Caco-2 (cell line): ENCODE data around the gene FAM210B. TPM values are rescaled to one million over a fixed set of nuclear protein-coding genes. Genes with fewer than 3 reads are reported as not detected.
A peak's percentile ranks its signal among the peaks of the same experiment; 100 is the strongest.

Source experiments
- BruUV-seq: library from RNA; stranded (reverse); fragments of 400-500 nt; replicated peaks from 2 replicates; lab custom pipeline; 2021; lab: Mats Ljungman, UMichigan
- CTCF ChIA-PET: fragments of 300-600 bp; sonication (Branson Sonifier 250); formaldehyde crosslinking; loops from one replicate; lab custom pipeline; 2022; ENCODE audit warnings: antibody characterized with exemption; lab: Charles Lee
- POLR2A ChIA-PET: fragments of 300-600 bp; sonication (Branson Sonifier 250); formaldehyde crosslinking; loops from one replicate; lab custom pipeline; 2022; ENCODE audit warnings: antibody characterized with exemption; lab: Charles Lee
- DNase-seq, 2 experiments: peaks; one replicate each; pipeline versions ENCODE4 v3.0.0 to v3.0.0-alpha.2; 2020 to 2022
- H3K27me3 ChIP-seq: replicated peaks from 2 replicates; pipeline ENCODE4 v1.6.0; 2011; ENCODE audit warnings: low read length; ENCODE audit not compliant: control insufficient read depth, insufficient read depth
- H3K36me3 ChIP-seq: 2 replicates; pipeline ENCODE4 v1.5.1; 2011; ENCODE audit warnings: low read length; ENCODE audit not compliant: control insufficient read depth, insufficient read depth
- H3K4me1 ChIP-seq: fragments of 250-450 bp; sonication (Bioruptor Pico); 2 replicates; pipeline ENCODE4 v1.5.1; 2020; ENCODE audit warnings: mild to moderate bottlenecking
- H3K4me3 ChIP-seq: 2 replicates; pipeline ENCODE4 v1.5.1; 2011; ENCODE audit warnings: low read depth, mild to moderate bottlenecking, control low read depth, low read length
- H3K9me3 ChIP-seq: fragments of 250-450 bp; sonication (Bioruptor Pico); 2 replicates; pipeline ENCODE4 v1.5.1; 2020; ENCODE audit warnings: mild to moderate bottlenecking, moderate library complexity
- H3K27ac Mint-ChIP-seq: one replicate; pipeline ENCODE4 v1.8.0; 2022; ENCODE audit warnings: mixed read lengths; ENCODE audit not compliant: unreplicated experiment
- H3K27me3 Mint-ChIP-seq: one replicate; pipeline ENCODE4 v1.8.0; 2022; ENCODE audit warnings: mixed read lengths; ENCODE audit not compliant: insufficient read depth, unreplicated experiment
- H3K36me3 Mint-ChIP-seq: one replicate; pipeline ENCODE4 v1.8.0; 2022; ENCODE audit warnings: mild to moderate bottlenecking, mixed read lengths; ENCODE audit not compliant: insufficient read depth, unreplicated experiment
- H3K4me1 Mint-ChIP-seq: one replicate; pipeline ENCODE4 v1.8.0; 2022; ENCODE audit warnings: low read depth, mixed read lengths; ENCODE audit not compliant: unreplicated experiment
- H3K4me3 Mint-ChIP-seq: one replicate; pipeline ENCODE4 v1.8.0; 2022; ENCODE audit warnings: mild to moderate bottlenecking, moderate library complexity, mixed read lengths; ENCODE audit not compliant: unreplicated experiment
- H3K9me3 Mint-ChIP-seq: one replicate; pipeline ENCODE4 v1.8.0; 2022; ENCODE audit warnings: mixed read lengths; ENCODE audit not compliant: unreplicated experiment
- intact Hi-C: fragments of 100-400 bp; cut with micrococcal nuclease; formaldehyde crosslinking; loops from one replicate; pipeline ENCODE4 v1.10.0; 2022; ENCODE audit not compliant: unreplicated experiment
- total RNA-seq: library from RNA; stranded (reverse); gene quantifications from 2 replicates; pipeline ENCODE4 v1.2.3, GENCODE V29; 2022
- TF ChIP-seq, protein P1 (sequence below), 2 experiments: fragments of 200-600 bp in 1 of 2; IDR thresholded peaks; 1 replicate in 1 of 2; 2 replicates in 1 of 2; pipeline versions ENCODE4 v1.5.1 to v1.8.0; 2011 to 2022; ENCODE audit warnings: antibody characterized with exemption in 1 of 2, control low read depth in 1 of 2, inconsistent platforms in 1 of 2, low read depth in 1 of 2, low read length in 1 of 2, mild to moderate bottlenecking in 1 of 2, moderate library complexity in 1 of 2; ENCODE audit not compliant: insufficient read depth in 1 of 2, severe bottlenecking in 1 of 2, unreplicated experiment in 1 of 2

The FAM210B gene
- total RNA-seq, 1 experiment from 2014 or later, result 20.5 TPM

- Histone ChIP-seq H3K4me3 (no peak overlapping the region; the same call in 1 of the 2 replicates), H3K9me3 (no peaks in the 10 kb centered on the region), H3K4me1 (no peaks in the 10 kb centered on the region), H3K36me3 (no peaks in the 10 kb centered on the region), H3K27me3 (no peaks in the 10 kb centered on the region)
- ChIA-PET CTCF (interaction anchor here (0.9 to 1.6 kb wide), 2 partner anchors 34 to 118 kb away, joined by 3 to 5 read pairs; partner anchors contain the start of genes AURKA and CSTF1), POLR2A (interaction anchor here (1.5 to 2.2 kb wide), 2 partner anchors 10 to 34 kb away, joined by 10 to 55 read pairs; partner anchors contain the start of genes AURKA and CSTF1)
- Mint-ChIP-seq H3K9me3 (no peaks in the 10 kb centered on the region), H3K27ac (no peak overlapping the region), H3K4me1 (no peaks in the 10 kb centered on the region), H3K36me3 (no peaks in the 10 kb centered on the region), H3K4me3 (peak overlapping the region; percentile 87), H3K27me3 (peaks cover 3% of the 10 kb centered on the region)
- intact Hi-C loops, result loop anchor here (1.0 to 5.0 kb wide), 5 partner anchors 10 to 156 kb away; partner anchors contain the start of genes AURKA, CSTF1 and MC3R
- no peak for DNase-seq
- TF ChIP-seq, protein P1, sequence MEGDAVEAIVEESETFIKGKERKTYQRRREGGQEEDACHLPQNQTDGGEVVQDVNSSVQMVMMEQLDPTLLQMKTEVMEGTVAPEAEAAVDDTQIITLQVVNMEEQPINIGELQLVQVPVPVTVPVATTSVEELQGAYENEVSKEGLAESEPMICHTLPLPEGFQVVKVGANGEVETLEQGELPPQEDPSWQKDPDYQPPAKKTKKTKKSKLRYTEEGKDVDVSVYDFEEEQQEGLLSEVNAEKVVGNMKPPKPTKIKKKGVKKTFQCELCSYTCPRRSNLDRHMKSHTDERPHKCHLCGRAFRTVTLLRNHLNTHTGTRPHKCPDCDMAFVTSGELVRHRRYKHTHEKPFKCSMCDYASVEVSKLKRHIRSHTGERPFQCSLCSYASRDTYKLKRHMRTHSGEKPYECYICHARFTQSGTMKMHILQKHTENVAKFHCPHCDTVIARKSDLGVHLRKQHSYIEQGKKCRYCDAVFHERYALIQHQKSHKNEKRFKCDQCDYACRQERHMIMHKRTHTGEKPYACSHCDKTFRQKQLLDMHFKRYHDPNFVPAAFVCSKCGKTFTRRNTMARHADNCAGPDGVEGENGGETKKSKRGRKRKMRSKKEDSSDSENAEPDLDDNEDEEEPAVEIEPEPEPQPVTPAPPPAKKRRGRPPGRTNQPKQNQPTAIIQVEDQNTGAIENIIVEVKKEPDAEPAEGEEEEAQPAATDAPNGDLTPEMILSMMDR (IDR thresholded peaks at IDR 0.05; ENCODE audit: insufficient read depth in 1 of 2, low read depth in 1 of 2, low read length in 1 of 2, severe bottlenecking in 1 of 2, unreplicated experiment in 1 of 2), result no peak
- no TSS peak for BruUV-seq
These were observed 704 bp upstream of the FAM210B start for GRCh38 chr20:56358070-56358469.

DNA sequence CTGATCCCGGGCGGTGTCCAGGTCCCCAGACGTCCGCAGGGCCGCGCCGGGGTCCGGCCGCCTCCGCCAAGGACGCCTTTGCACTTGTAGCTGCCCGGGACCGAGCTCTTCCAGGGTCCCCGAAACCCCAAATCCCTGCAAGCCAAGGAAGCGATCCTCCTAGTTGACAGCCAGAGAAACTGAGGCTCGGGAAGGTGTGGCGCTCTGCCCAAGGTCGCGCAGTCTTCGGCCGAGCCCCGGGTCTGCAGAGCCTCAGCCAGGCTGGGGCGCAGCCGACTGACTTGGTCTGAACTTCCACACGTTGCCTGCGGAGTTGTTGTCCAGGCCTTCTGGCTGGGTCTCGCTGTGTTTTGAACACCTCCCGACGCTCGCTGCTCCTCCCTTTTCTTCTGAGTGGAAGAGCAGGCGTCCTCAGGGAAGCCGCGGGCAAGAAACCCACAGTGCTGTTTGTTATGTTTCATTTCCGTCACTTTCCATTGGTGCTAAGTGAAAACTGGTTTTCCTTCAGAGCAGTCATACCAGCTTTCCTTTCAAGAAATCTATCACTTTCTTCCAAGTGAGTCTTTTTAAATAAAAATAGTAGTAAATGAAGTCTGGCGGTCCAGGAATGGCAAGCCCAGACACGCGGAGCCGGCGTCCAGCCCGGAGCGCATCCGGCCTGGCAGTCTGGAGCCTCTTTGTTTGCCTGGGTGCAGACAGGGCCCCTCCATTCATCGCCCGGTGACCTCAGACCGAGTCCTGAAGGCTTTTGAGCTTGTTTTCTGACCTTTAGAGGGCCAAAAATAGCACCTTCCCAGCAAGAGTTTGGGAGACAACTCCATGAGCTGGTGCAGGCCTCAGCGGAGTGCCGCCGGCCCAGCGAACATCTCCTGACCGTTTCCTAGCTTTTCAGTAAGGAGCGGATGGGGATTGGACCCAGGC lies 698 bp downstream of the FAM210B start:
- Mint-ChIP-seq H3K27ac (peak overlapping the region; percentile 11), H3K4me3 (peak overlapping the region; percentile 87), H3K36me3 (no peaks in the 10 kb centered on the region), H3K9me3 (no peaks in the 10 kb centered on the region), H3K4me1 (no peaks in the 10 kb centered on the region), H3K27me3 (no peaks in the 10 kb centered on the region)
- POLR2A ChIA-PET, result interaction anchor here (0.5 to 2.2 kb wide), 7 partner anchors 11 to 220 kb away, joined by 3 to 55 read pairs (median 3); partner anchors contain the start of genes AURKA and CSTF1
- Histone ChIP-seq H3K27me3 (no peaks in the 10 kb centered on the region), H3K9me3 (no peaks in the 10 kb centered on the region), H3K4me3 (peak overlapping the region; percentile 86), H3K36me3 (no peaks in the 10 kb centered on the region), H3K4me1 (no peaks in the 10 kb centered on the region)
- TF ChIP-seq, protein P1 (IDR thresholded peaks at IDR 0.05; ENCODE audit: insufficient read depth in 1 of 2, low read depth in 1 of 2, low read length in 1 of 2, severe bottlenecking in 1 of 2, unreplicated experiment in 1 of 2), result no peak
- intact Hi-C loops, result loop anchor here (5.0 kb wide), 3 partner anchors 97 to 157 kb away; partner anchors contain the start of gene MC3R
- no TSS peak for BruUV-seq
- peak; percentile 65 to 77 for DNase-seq
- CTCF ChIA-PET, result interaction anchor here (0.6 to 1.6 kb wide), 7 partner anchors 17 to 1688 kb away, joined by 3 to 6 read pairs (median 4); partner anchors contain the start of genes AURKA and CSTF1
